Activated T-helper 1 cell treated with anti-CD3 and anti-CD28 coated beads, Interleukin-12 subunit alpha, Interleukin-12 subunit beta, Interleukin-2, Interleukin-4 antibody, amounts not matched to agents 30 ng/mL and 10 ng/mL and 1 ng/mL, durations not matched to agents 14 hours and 24 hours and 36 hours (primary cell): Measurements from ENCODE around the gene MOSMO. TPM values are rescaled to one million over a fixed set of nuclear protein-coding genes. Genes with fewer than 3 reads are reported as not detected.
"Not testable (repeated sequence)": the region's sequence is repeated elsewhere in the genome, so short reads cannot be mapped to it uniquely, and the experiment has no call there.

Experiments used
- DNase-seq: peaks from one replicate; pipeline ENCODE4 v3.0.0; 2021; ENCODE audit warnings: low spot score
- H3K27ac Mint-ChIP-seq: one replicate; pipeline ENCODE4 v1.8.0; 2021; ENCODE audit warnings: mild to moderate bottlenecking, mixed read lengths
- H3K27me3 Mint-ChIP-seq: one replicate; pipeline ENCODE4 v1.8.0; 2022; ENCODE audit warnings: mild to moderate bottlenecking, moderate library complexity, mixed read lengths; ENCODE audit not compliant: insufficient read depth
- H3K36me3 Mint-ChIP-seq: one replicate; pipeline ENCODE4 v1.8.0; 2021; ENCODE audit warnings: low read depth, mixed read lengths
- H3K4me1 Mint-ChIP-seq: one replicate; pipeline ENCODE4 v1.8.0; 2021; ENCODE audit warnings: low read depth, mixed read lengths
- H3K4me3 Mint-ChIP-seq: one replicate; pipeline ENCODE4 v1.8.0; 2021; ENCODE audit warnings: mild to moderate bottlenecking, moderate library complexity, mixed read lengths
- H3K9me3 Mint-ChIP-seq: one replicate; pipeline ENCODE4 v1.8.0; 2021; ENCODE audit warnings: mixed read lengths
- intact Hi-C: fragments of 100-400 bp; cut with micrococcal nuclease; formaldehyde crosslinking; loops from one replicate; pipeline ENCODE4 v1.15.1; 2024
- total RNA-seq: library from RNA; stranded (reverse); gene quantifications from 2 replicates; pipeline ENCODE4 v1.2.3, GENCODE V29; 2022

Gene MOSMO
- total RNA-seq, 1 donor from 2014 or later = 12.7 TPM

GRCh38 chr16:22006636-22007035, 1.3 kb upstream of the MOSMO start:
- no peak for DNase-seq
- Mint-ChIP-seq H3K9me3 (no peaks in the 10 kb centered on the region), H3K4me1 (peaks cover 39% of the 10 kb centered on the region), H3K27me3 (peaks cover 10% of the 10 kb centered on the region), H3K36me3 (peaks cover 2% of the 10 kb centered on the region), H3K27ac (no peak overlapping the region), H3K4me3 (peak overlapping the region; percentile 92)
- intact Hi-C loops = loop anchor here (1.0 to 5.0 kb wide), 4 partner anchors 54 to 366 kb away; partner anchors contain the start of genes CDR2, POLR3E and UQCRC2

GRCh38 chr16:22007159-22007508, 777 bp upstream of the MOSMO start:
- Mint-ChIP-seq H3K4me1 (peaks cover 43% of the 10 kb centered on the region), H3K27me3 (peaks cover 10% of the 10 kb centered on the region), H3K4me3 (peak overlapping the region; percentile 92), H3K27ac (peak overlapping the region; percentile 79), H3K36me3 (peaks cover 2% of the 10 kb centered on the region), H3K9me3 (no peaks in the 10 kb centered on the region)
- no peak for DNase-seq
- intact Hi-C loops = loop anchor here (1.0 to 5.0 kb wide), 4 partner anchors 54 to 365 kb away; partner anchors contain the start of genes CDR2, POLR3E and UQCRC2

DNA sequence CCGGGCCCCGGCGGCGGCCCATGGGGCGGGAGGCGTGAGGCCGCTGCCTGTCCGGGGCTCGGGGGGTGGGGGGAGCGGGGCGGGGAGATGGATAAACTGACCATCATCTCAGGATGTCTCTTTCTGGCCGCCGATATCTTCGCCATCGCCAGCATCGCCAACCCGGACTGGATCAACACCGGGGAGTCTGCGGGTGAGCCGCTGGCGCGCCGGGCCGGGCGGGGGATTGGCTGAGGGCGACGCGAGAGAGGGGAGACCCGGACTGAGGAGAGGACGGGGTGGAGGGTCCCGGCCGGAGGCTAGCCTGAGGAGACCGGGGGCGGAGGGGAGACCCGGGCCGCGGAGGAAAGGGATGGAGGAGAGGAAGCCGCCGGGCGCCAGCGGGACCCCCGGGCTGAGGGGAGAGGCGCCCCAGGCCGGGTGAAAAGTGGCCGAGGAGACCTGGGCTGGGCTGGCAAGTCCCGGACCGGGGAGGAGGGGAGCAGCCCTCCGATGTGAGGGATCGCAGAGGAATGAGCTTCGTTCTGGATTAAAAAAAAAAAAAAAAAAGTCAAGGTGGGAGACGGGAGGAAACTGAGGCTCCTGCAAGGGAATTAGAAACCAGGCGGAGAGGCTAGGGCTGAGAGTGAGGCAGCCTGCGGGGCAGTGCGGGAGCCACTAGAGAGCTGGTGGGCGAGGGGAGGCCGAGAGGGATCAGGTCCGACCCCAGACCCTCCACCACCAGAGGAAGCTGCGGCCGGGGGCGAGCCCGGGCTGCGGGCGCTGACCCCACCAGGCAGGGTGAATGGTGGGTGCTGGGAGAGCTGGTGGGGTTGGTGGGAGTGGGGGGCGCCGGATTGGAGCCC, 526 bp downstream of the MOSMO start:
- intact Hi-C loops = loop anchor here (5.0 kb wide), 1 partner anchor 364 kb away; the partner anchor contains the start of gene CDR2
- Mint-ChIP-seq H3K36me3 (peaks cover 2% of the 10 kb centered on the region), H3K27me3 (peaks cover 5% of the 10 kb centered on the region), H3K4me3 (peak overlapping the region; percentile 89), H3K27ac (peak overlapping the region; percentile 8), H3K4me1 (peaks cover 53% of the 10 kb centered on the region), H3K9me3 (no peaks in the 10 kb centered on the region)
- no peak for DNase-seq

GRCh38 chr16:22010902-22011301, 3.0 kb downstream of the MOSMO start:
- intact Hi-C loops = no loop called here
- Mint-ChIP-seq H3K4me3 (no peak overlapping the region), H3K36me3 (peaks cover 3% of the 10 kb centered on the region), H3K27me3 (peaks cover 4% of the 10 kb centered on the region), H3K9me3 (no peaks in the 10 kb centered on the region), H3K27ac (no peak overlapping the region), H3K4me1 (peaks cover 64% of the 10 kb centered on the region)
- DNase-seq = no peak

GRCh38 chr16:22012241-22012640, 4.3 kb downstream of the MOSMO start:
- Mint-ChIP-seq H3K36me3 (peaks cover 3% of the 10 kb centered on the region), H3K9me3 (no peaks in the 10 kb centered on the region), H3K4me3 (no peak overlapping the region), H3K27me3 (no peaks in the 10 kb centered on the region), H3K4me1 (peaks cover 59% of the 10 kb centered on the region), H3K27ac (no peak overlapping the region)
- intact Hi-C loops = no loop called here
- no peak for DNase-seq

DNA sequence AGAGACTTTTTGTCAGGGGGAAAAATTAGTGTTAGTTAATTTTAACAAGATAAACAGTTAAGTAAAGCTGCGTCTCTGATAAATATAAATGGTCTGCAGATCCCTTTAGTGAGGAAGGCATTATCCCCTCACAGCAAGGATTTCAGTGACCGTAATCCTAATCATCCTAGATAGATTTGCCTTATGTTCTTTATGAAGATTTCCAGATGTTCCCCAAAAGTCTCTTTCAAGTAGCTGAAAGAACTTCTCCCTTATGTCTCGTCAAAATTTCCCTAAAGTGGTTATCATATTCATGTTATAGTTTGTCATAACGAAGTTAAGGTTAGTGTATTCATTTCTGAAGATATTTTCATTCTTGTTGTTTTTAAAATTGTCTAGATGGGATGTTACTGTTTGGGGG, 5.6 kb downstream of the MOSMO start:
- Mint-ChIP-seq H3K4me1 (peaks cover 59% of the 10 kb centered on the region), H3K27me3 (no peaks in the 10 kb centered on the region), H3K36me3 (peaks cover 3% of the 10 kb centered on the region), H3K9me3 (no peaks in the 10 kb centered on the region), H3K27ac (no peak overlapping the region), H3K4me3 (no peak overlapping the region)
- no peak for DNase-seq
- intact Hi-C loops = no loop called here

DNA sequence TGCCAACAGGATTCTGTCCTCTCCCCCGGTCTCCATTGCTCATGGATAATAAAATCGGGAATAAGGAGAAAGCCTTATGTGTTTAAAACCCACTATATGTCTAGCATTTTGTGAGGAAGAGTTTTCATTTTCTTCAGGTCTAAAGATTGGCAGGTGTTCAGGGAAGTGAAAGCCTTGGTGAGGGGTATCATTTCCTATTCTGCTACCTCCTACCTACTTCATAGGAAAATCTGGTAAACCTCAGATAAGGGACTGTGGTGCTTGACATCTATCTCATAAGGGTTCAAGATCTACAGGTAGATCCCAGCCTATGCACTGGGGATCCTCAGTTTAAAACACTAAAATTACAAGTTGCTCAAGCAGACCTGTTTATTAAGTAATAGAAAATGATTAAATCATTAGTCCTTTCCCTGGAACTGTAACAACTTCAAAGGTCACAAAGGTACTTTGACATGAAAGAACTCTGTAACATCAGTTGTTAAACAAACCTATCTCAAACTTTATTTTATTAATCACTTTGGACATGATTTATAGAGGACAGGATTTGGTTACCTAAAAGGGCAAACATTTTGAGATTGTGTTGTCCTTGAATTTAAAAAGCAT, 6.5 kb downstream of the MOSMO start:
- Mint-ChIP-seq H3K27me3 (no peaks in the 10 kb centered on the region), H3K4me1 (peaks cover 59% of the 10 kb centered on the region), H3K4me3 (no peak overlapping the region), H3K9me3 (no peaks in the 10 kb centered on the region), H3K36me3 (peaks cover 3% of the 10 kb centered on the region), H3K27ac (no peak overlapping the region)
- intact Hi-C loops = no loop called here
- DNase-seq = no peak

DNA sequence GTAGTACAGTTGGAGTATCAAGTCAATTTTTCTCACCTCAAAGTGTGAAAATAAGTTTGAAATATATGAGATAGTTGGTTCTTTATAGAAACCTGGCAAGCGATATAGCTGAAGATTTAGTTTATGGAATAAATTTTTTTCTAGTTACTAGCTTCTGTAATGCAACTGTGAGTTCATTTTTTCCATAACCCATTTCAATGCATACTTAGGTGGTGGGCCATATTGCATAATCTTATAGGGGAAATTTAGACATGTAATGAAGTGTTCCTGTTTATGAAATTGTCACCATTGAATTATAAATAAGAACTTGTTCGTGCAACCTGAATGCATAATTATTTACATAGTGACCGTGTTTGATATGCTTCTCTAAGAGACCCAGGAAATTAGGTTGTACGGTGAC, 9.0 kb downstream of the MOSMO start:
- no peak overlapping the region for H3K27ac Mint-ChIP-seq
- H3K4me1 Mint-ChIP-seq = peaks cover 39% of the 10 kb centered on the region
- no peak for DNase-seq
- H3K36me3 Mint-ChIP-seq = peaks cover 1% of the 10 kb centered on the region
- intact Hi-C loops = no loop called here
- no peaks in the 10 kb centered on the region for H3K9me3 Mint-ChIP-seq
- no peak overlapping the region for H3K4me3 Mint-ChIP-seq
- peaks cover 1% of the 10 kb centered on the region for H3K27me3 Mint-ChIP-seq

DNA sequence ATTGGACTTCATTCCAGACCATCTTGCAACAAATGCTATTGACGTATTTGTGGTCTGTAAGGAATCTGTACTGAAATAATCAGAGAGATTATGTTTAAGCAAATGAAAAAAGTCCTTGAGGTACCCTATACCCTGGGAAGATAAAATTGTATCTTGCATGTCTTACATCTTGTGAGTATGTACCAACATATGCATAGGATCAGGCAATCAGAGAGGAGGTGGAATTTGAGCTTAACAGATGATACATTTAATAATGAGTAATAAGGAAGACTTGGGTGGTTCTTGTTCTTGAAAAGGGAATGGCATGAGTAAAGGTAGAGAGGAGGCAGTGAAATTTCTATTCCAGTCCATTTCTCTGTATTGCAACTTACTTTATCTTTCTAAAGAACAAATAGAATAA, 10.6 kb downstream of the MOSMO start:
- DNase-seq = no peak
- H3K9me3 Mint-ChIP-seq = no peaks in the 10 kb centered on the region
- H3K27ac Mint-ChIP-seq = no peak overlapping the region
- peaks cover 27% of the 10 kb centered on the region for H3K4me1 Mint-ChIP-seq
- peaks cover 2% of the 10 kb centered on the region for H3K36me3 Mint-ChIP-seq
- intact Hi-C loops = no loop called here
- H3K4me3 Mint-ChIP-seq = no peak overlapping the region
- H3K27me3 Mint-ChIP-seq = peaks cover 1% of the 10 kb centered on the region

GRCh38 chr16:22022151-22022550, 14.2 kb downstream of the MOSMO start:
- intact Hi-C loops = no loop called here

GRCh38 chr16:22023505-22023904, 15.6 kb downstream of the MOSMO start:
- peaks cover 11% of the 10 kb centered on the region for H3K4me1 Mint-ChIP-seq
- H3K36me3 Mint-ChIP-seq = peaks cover 2% of the 10 kb centered on the region
- DNase-seq = no peak
- H3K9me3 Mint-ChIP-seq = no peaks in the 10 kb centered on the region
- H3K27ac Mint-ChIP-seq = no peak overlapping the region
- H3K27me3 Mint-ChIP-seq = peaks cover 1% of the 10 kb centered on the region
- no peak overlapping the region for H3K4me3 Mint-ChIP-seq
- intact Hi-C loops = no loop called here

More at GRCh38 chr16:22022151-22022550, 14.2 kb downstream of the MOSMO start:
- Mint-ChIP-seq H3K27me3 (peaks cover 1% of the 10 kb centered on the region), H3K27ac (no peak overlapping the region), H3K36me3 (peaks cover 2% of the 10 kb centered on the region), H3K4me3 (no peak overlapping the region), H3K4me1 (peaks cover 10% of the 10 kb centered on the region), H3K9me3 (no peaks in the 10 kb centered on the region)
- DNase-seq = no peak

GRCh38 chr16:22024785-22025184, 16.9 kb downstream of the MOSMO start:
- H3K4me3 Mint-ChIP-seq, DNase-seq, H3K27ac Mint-ChIP-seq, intact Hi-C loops, H3K4me1 Mint-ChIP-seq, H3K27me3 Mint-ChIP-seq, H3K36me3 Mint-ChIP-seq, H3K9me3 Mint-ChIP-seq: not testable (repeated sequence)

- no peak overlapping the region for H3K4me3 Mint-ChIP-seq
- H3K36me3 Mint-ChIP-seq = peaks cover 19% of the 10 kb centered on the region
- no peak for DNase-seq
- H3K27ac Mint-ChIP-seq = no peak overlapping the region
- intact Hi-C loops = no loop called here
- H3K9me3 Mint-ChIP-seq = peaks cover 8% of the 10 kb centered on the region
- peaks cover 18% of the 10 kb centered on the region for H3K4me1 Mint-ChIP-seq
- H3K27me3 Mint-ChIP-seq = no peaks in the 10 kb centered on the region
Measured at GRCh38 chr16:22027633-22028032, 19.7 kb downstream of the MOSMO start.
